Measurements from ENCODE around the gene ETV2.
"Not testable (repeated sequence)": the region's sequence is repeated elsewhere in the genome, so short reads cannot be mapped to it uniquely, and the experiment has no call there.

DNA sequence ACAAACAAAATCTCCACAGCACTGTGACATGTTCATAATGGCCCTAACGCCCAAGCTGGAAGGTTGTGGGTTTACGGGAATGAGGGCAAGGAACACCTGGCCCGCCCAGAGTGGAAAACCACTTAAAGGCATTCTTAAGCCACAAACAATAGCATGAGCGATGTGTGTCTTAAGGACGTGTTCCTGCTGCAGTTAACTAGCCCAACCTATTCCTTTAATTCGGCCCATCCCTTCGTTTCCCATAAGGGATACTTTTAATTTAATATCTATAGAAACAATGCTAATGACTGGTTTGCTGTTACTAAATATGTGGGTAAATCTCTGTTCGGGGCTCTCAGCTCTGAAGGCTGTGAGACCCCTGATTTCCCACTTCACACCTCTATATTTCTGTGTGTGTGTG is 34.4 kb upstream of the ETV2 start:
- TF ChIP-seq, protein P1, sequence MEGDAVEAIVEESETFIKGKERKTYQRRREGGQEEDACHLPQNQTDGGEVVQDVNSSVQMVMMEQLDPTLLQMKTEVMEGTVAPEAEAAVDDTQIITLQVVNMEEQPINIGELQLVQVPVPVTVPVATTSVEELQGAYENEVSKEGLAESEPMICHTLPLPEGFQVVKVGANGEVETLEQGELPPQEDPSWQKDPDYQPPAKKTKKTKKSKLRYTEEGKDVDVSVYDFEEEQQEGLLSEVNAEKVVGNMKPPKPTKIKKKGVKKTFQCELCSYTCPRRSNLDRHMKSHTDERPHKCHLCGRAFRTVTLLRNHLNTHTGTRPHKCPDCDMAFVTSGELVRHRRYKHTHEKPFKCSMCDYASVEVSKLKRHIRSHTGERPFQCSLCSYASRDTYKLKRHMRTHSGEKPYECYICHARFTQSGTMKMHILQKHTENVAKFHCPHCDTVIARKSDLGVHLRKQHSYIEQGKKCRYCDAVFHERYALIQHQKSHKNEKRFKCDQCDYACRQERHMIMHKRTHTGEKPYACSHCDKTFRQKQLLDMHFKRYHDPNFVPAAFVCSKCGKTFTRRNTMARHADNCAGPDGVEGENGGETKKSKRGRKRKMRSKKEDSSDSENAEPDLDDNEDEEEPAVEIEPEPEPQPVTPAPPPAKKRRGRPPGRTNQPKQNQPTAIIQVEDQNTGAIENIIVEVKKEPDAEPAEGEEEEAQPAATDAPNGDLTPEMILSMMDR (IDR thresholded peaks at IDR 0.05): not testable (repeated sequence)
- not testable (repeated sequence) for TF ChIP-seq POLR2A (IDR thresholded peaks at IDR 0.05)

Data from ovary (tissue), 3 donors.